CD14-positive monocyte (primary cell): ENCODE measurements around the gene WDR76. TPM values are rescaled to one million over a fixed set of nuclear protein-coding genes. Genes with fewer than 3 reads are reported as not detected.

ENCODE experiments used
- DNase-seq, 3 donors: peaks; one replicate each; pipeline ENCODE4 v3.0.0-alpha.2; 2011 to 2022
- H2AFZ ChIP-seq: 2 replicates; pipeline ENCODE4 v1.6.0; 2012; ENCODE audit warnings: mild to moderate bottlenecking, low read depth, low read length, inconsistent platforms; ENCODE audit not compliant: insufficient read depth, poor library complexity, severe bottlenecking
- H3K27ac ChIP-seq, 2 donors: 1 replicate in 1 of 2; 2 replicates in 1 of 2; pipeline ENCODE4 v1.5.1; 2012 to 2013; ENCODE audit warnings: low read length in 2 of 2, control low read depth in 1 of 2, inconsistent platforms in 1 of 2, low read depth in 1 of 2, mild to moderate bottlenecking in 1 of 2
- H3K27me3 ChIP-seq, 2 donors: one replicate each; pipeline versions ENCODE4 v1.6.0 to v1.6.1; 2011 to 2013; ENCODE audit warnings: low read length in 2 of 2; ENCODE audit not compliant: control insufficient read depth in 2 of 2, insufficient read depth in 2 of 2
- H3K36me3 ChIP-seq, 2 donors: replicated peaks in 1 of 2; 1 replicate in 1 of 2; 2 replicates in 1 of 2; pipeline versions ENCODE4 v1.5.1 to v1.6.1; 2012 to 2013; ENCODE audit warnings: low read length in 2 of 2, control low read depth in 1 of 2, inconsistent platforms in 1 of 2, mild to moderate bottlenecking in 1 of 2; ENCODE audit not compliant: insufficient read depth in 2 of 2, control insufficient read depth in 1 of 2
- H3K4me1 ChIP-seq, 2 donors: 1 replicate in 1 of 2; 2 replicates in 1 of 2; pipeline versions ENCODE4 v1.5.1 to v1.6.1; 2012 to 2013; ENCODE audit warnings: low read length in 2 of 2, control low read depth in 1 of 2, inconsistent platforms in 1 of 2, mild to moderate bottlenecking in 1 of 2, moderate library complexity in 1 of 2; ENCODE audit not compliant: insufficient read depth in 2 of 2, control insufficient read depth in 1 of 2
- H3K4me2 ChIP-seq: replicated peaks from 2 replicates; pipeline ENCODE3; 2012; ENCODE audit warnings: low read length, moderate library complexity, mild to moderate bottlenecking; ENCODE audit not compliant: poor library complexity, severe bottlenecking; ENCODE audit errors: extremely low read depth
- H3K4me3 ChIP-seq, 3 experiments: fragments of 200-600 bp in 1 of 3; sonication (generic) in 1 of 3; replicated peaks in 1 of 3; 1 replicate in 2 of 3; 2 replicates in 1 of 3; pipeline ENCODE4 v1.5.1; 2011 to 2013; ENCODE audit warnings: low read length in 3 of 3, mild to moderate bottlenecking in 3 of 3, control low read depth in 2 of 3, low read depth in 2 of 3, inconsistent platforms in 1 of 3, moderate library complexity in 1 of 3
- H3K79me2 ChIP-seq: 2 replicates; pipeline ENCODE4 v1.6.0; 2012; ENCODE audit warnings: mild to moderate bottlenecking, control low read depth, inconsistent platforms, low read length, moderate library complexity; ENCODE audit not compliant: insufficient read depth
- H3K9ac ChIP-seq: 2 replicates; pipeline ENCODE4 v1.6.0; 2017; ENCODE audit warnings: low read length, mild to moderate bottlenecking; ENCODE audit not compliant: insufficient read depth, poor library complexity, severe bottlenecking
- H3K9me3 ChIP-seq, 2 donors: replicated peaks in 1 of 2; 1 replicate in 1 of 2; 2 replicates in 1 of 2; pipeline versions ENCODE4 v1.5.1 to v1.6.1; 2012 to 2013; ENCODE audit warnings: low read length in 2 of 2, control low read depth in 1 of 2; ENCODE audit not compliant: control insufficient read depth in 1 of 2, insufficient read depth in 1 of 2
- H4K20me1 ChIP-seq: 2 replicates; pipeline ENCODE4 v1.6.0; 2012; ENCODE audit warnings: mild to moderate bottlenecking, low read length, control low read depth, moderate library complexity; ENCODE audit not compliant: insufficient read depth
- H3K27ac Mint-ChIP-seq, 7 donors: one replicate each; pipeline ENCODE4 v1.8.0; 2020; ENCODE audit warnings: mild to moderate bottlenecking in 7 of 7, mixed read lengths in 7 of 7, moderate library complexity in 6 of 7, inconsistent platforms in 2 of 7
- H3K27me3 Mint-ChIP-seq, 3 donors: one replicate each; pipeline ENCODE4 v1.8.0; 2021 to 2022; ENCODE audit warnings: low read depth in 3 of 3, mild to moderate bottlenecking in 3 of 3, mixed read lengths in 3 of 3, moderate library complexity in 3 of 3, inconsistent platforms in 1 of 3
- H3K36me3 Mint-ChIP-seq, 2 donors: one replicate each; pipeline ENCODE4 v1.8.0; 2020; ENCODE audit warnings: mixed read lengths in 2 of 2, inconsistent platforms in 1 of 2, mild to moderate bottlenecking in 1 of 2
- H3K4me1 Mint-ChIP-seq: one replicate; pipeline ENCODE4 v1.8.0; 2020; ENCODE audit warnings: mild to moderate bottlenecking, mixed read lengths
- H3K4me3 Mint-ChIP-seq, 2 donors: one replicate each; pipeline ENCODE4 v1.8.0; 2020; ENCODE audit warnings: mild to moderate bottlenecking in 2 of 2, mixed read lengths in 2 of 2, moderate library complexity in 1 of 2
- H3K9me3 Mint-ChIP-seq, 7 donors: one replicate each; pipeline ENCODE4 v1.8.0; 2020 to 2022; ENCODE audit warnings: mixed read lengths in 7 of 7, mild to moderate bottlenecking in 6 of 7, moderate library complexity in 6 of 7, inconsistent platforms in 2 of 7
- CTCF ChIP-seq: fragments of 200-600 bp; IDR thresholded peaks from one replicate; pipeline ENCODE4 v1.8.0; 2022; ENCODE audit warnings: antibody characterized with exemption, mild to moderate bottlenecking
- WGBS: methylation state at CpG from one replicate; pipeline ENCODE4 v1.1.5; 2013; ENCODE audit warnings: missing lambda C conversion rate; ENCODE audit not compliant: insufficient coverage; 5-methylcytosine and 5-hydroxymethylcytosine counted together
- intact Hi-C, 2 donors: fragments of 100-400 bp; cut with micrococcal nuclease; formaldehyde crosslinking; loops; one replicate each; pipeline versions ENCODE4 v1.15.0 to v1.15.1; 2023
- polyA plus RNA-seq, 3 donors: library from polyadenylated mRNA; depleted of rRNA in 1 of 3; unstranded in 2 of 3; stranded (reverse) in 1 of 3; fragments of 300-500 nt in 2 of 3; fragments of >200 nt in 1 of 3; fragmentation: Illumina TruSeq in 2 of 3; gene quantifications; 1 replicate in 2 of 3; 2 replicates in 1 of 3; pipeline ENCODE4 v1.2.3, GENCODE V29; 2012 to 2021

WDR76 gene
- polyA plus RNA-seq, 3 donors = 0.32 to 0.91 (median 0.40) TPM

- Histone ChIP-seq H3K4me1 (no peaks in the 10 kb centered on the region), H3K9me3 (no peaks in the 10 kb centered on the region), H3K4me3 (no peak overlapping the region), H2AFZ (no peak overlapping the region), H3K27me3 (no peaks in the 10 kb centered on the region), H3K36me3 (no peaks in the 10 kb centered on the region), H3K9ac (no peak overlapping the region), H3K27ac (no peak overlapping the region), H3K4me2 (no peak overlapping the region), H4K20me1 (no peaks in the 10 kb centered on the region), H3K79me2 (no peaks in the 10 kb centered on the region)
- Mint-ChIP-seq H3K4me1 (no peaks in the 10 kb centered on the region), H3K27me3 (peaks cover 1 to 8% (median 3%) of the 10 kb centered on the region in 3 donors), H3K4me3 (no peak overlapping the region), H3K36me3 (no peaks in the 10 kb centered on the region), H3K9me3 (peaks cover 0 to 2% (median 0%) of the 10 kb centered on the region in 7 donors), H3K27ac (no peak overlapping the region)
- 100% methylated on average over 1 of the region's 4 CpGs for WGBS
- TF ChIP-seq CTCF = no peak
- DNase-seq = no peak
- intact Hi-C loops = no loop called here
These were observed 84.5 kb downstream of the WDR76 start for GRCh38 chr15:43911235-43911781.

- Histone ChIP-seq H3K27me3 (no peaks in the 10 kb centered on the region), H3K4me2 (no peak overlapping the region), H3K9me3 (no peaks in the 10 kb centered on the region), H3K36me3 (no peaks in the 10 kb centered on the region), H3K9ac (no peak overlapping the region), H4K20me1 (no peaks in the 10 kb centered on the region), H3K4me3 (no peak overlapping the region), H3K4me1 (no peaks in the 10 kb centered on the region), H3K27ac (no peak overlapping the region), H2AFZ (no peak overlapping the region), H3K79me2 (no peaks in the 10 kb centered on the region)
- intact Hi-C loops = no loop called here
- no CpG with 5 or more reads among the region's 6 CpGs for WGBS
- no peak overlapping the region for H3K4me3 Mint-ChIP-seq
- DNase-seq = no peak
- H3K27ac Mint-ChIP-seq = no peak overlapping the region
- no peaks in the 10 kb centered on the region for H3K4me1 Mint-ChIP-seq
- H3K36me3 Mint-ChIP-seq = no peaks in the 10 kb centered on the region
- peaks cover 1 to 8% (median 3%) of the 10 kb centered on the region in 3 donors for H3K27me3 Mint-ChIP-seq
- H3K9me3 Mint-ChIP-seq = peaks cover 0 to 2% (median 0%) of the 10 kb centered on the region in 7 donors
- TF ChIP-seq CTCF = no peak
These were observed 85.4 kb downstream of the WDR76 start for GRCh38 chr15:43912208-43912607.
